HepG2 (cell line): Measurements from ENCODE around the gene SMARCA2. TPM values are rescaled to one million over a fixed set of nuclear protein-coding genes. Genes with fewer than 3 reads are reported as not detected.

Experiments used
- AGO2 ChIP-seq: fragments of 200-400 bp; formaldehyde crosslinking; optimal IDR thresholded peaks from 2 replicates; pipeline ENCODE3; 2017; ENCODE audit warnings: mild to moderate bottlenecking, low read depth, low read length, moderate library complexity
- CAMTA2 ChIP-seq: sonication (generic); formaldehyde crosslinking; IDR thresholded peaks from 2 replicates; pipeline ENCODE4 v1.4.0; 2020; ENCODE audit warnings: mild to moderate bottlenecking, missing genetic modification reagents, borderline replicate concordance
- ETV6 ChIP-seq: sonication (generic); formaldehyde crosslinking; conservative IDR thresholded peaks from 2 replicates; pipeline ENCODE4 v1.4.0; 2020; ENCODE audit warnings: missing genetic modification reagents
- HDAC6 ChIP-seq: fragments of 200-600 bp; sonication (generic); IDR thresholded peaks from 2 replicates; pipeline ENCODE4 v1.7.0; 2017; ENCODE audit warnings: mild to moderate bottlenecking, antibody characterized with exemption, low read length, low read depth
- KMT2A ChIP-seq: sonication (generic); formaldehyde crosslinking; IDR thresholded peaks from 2 replicates; pipeline ENCODE4 v1.4.0; 2020; ENCODE audit warnings: missing genetic modification reagents
- NCOA1 ChIP-seq: sonication (generic); formaldehyde crosslinking; IDR thresholded peaks from 2 replicates; pipeline ENCODE4 v1.9.0; 2021; ENCODE audit warnings: missing genetic modification reagents
- SALL1 ChIP-seq: sonication (generic); formaldehyde crosslinking; IDR thresholded peaks from 2 replicates; pipeline ENCODE4 v1.8.0; 2022; ENCODE audit warnings: mild to moderate bottlenecking, missing genetic modification reagents
- SRY ChIP-seq: sonication (generic); formaldehyde crosslinking; IDR thresholded peaks from 2 replicates; pipeline ENCODE4 v1.8.0; 2022; ENCODE audit warnings: mild to moderate bottlenecking, missing genetic modification reagents
- TAF1 ChIP-seq: sonication (generic); formaldehyde crosslinking; IDR thresholded peaks from 2 replicates; pipeline ENCODE4 v1.4.0; 2020; ENCODE audit warnings: missing genetic modification reagents
- ZKSCAN8 ChIP-seq: IDR thresholded peaks from 2 replicates; pipeline ENCODE4 v1.6.1; 2016; ENCODE audit warnings: borderline replicate concordance, missing genetic modification reagents, missing compliant biosample characterization
- ZNF230 ChIP-seq: sonication (generic); formaldehyde crosslinking; IDR thresholded peaks from 2 replicates; pipeline ENCODE4 v1.4.0; 2020; ENCODE audit warnings: mild to moderate bottlenecking, missing genetic modification reagents
- ZNF337 ChIP-seq: sonication (generic); formaldehyde crosslinking; IDR thresholded peaks from 2 replicates; pipeline ENCODE4 v1.5.1; 2020; ENCODE audit warnings: missing genetic modification reagents, low read depth, mild to moderate bottlenecking, borderline replicate concordance
- ZNF460 ChIP-seq: sonication (generic); formaldehyde crosslinking; IDR thresholded peaks from 2 replicates; pipeline ENCODE4 v1.5.1; 2020; ENCODE audit warnings: missing genetic modification reagents, mild to moderate bottlenecking, borderline replicate concordance
- ZNF766 ChIP-seq: sonication (generic); formaldehyde crosslinking; IDR thresholded peaks from 2 replicates; pipeline ENCODE4 v1.5.0; 2020; ENCODE audit warnings: missing genetic modification reagents, borderline replicate concordance
- ZNF792 ChIP-seq: IDR thresholded peaks from 2 replicates; pipeline ENCODE4 v1.6.1; 2016
- polyA plus RNA-seq, 8 experiments: library from polyadenylated mRNA; depleted of rRNA in 3 of 8; stranded (reverse) in 7 of 8; unstranded in 1 of 8; fragments of >200 nt; fragmentation: Illumina TruSeq in 4 of 8; extraction: Trizol in 4 of 8; gene quantifications; 2 replicates each; pipeline versions ENCODE4 v1.2.1 to v1.2.3, GENCODE V29; 2011 to 2016; ENCODE audit warnings: low read depth in 4 of 8, missing spikeins in 1 of 8, mixed read lengths in 1 of 8; ENCODE audit not compliant: insufficient read depth in 1 of 8
- total RNA-seq, 5 experiments: library from RNA; depleted of rRNA; stranded (reverse); fragments of >200 nt; fragmentation: Illumina TruSeq; extraction: Trizol; gene quantifications; 2 replicates each; pipeline ENCODE4 v1.2.3, GENCODE V29; 2016; ENCODE audit warnings: low read depth in 1 of 5
- TF ChIP-seq, protein P1 (sequence below): sonication (generic); formaldehyde crosslinking; IDR thresholded peaks from 2 replicates; pipeline ENCODE4 v1.8.0; 2022; ENCODE audit warnings: low read depth, missing genetic modification reagents
- TF ChIP-seq, protein P2 (sequence below): sonication (generic); formaldehyde crosslinking; IDR thresholded peaks from 2 replicates; pipeline ENCODE4 v1.4.0; 2020; ENCODE audit warnings: missing genetic modification reagents
- TF ChIP-seq, protein P3 (sequence below): sonication (generic); formaldehyde crosslinking; IDR thresholded peaks from 2 replicates; pipeline ENCODE4 v1.4.0; 2020; ENCODE audit warnings: missing genetic modification reagents
- TF ChIP-seq, protein P4 (sequence below): sonication (generic); formaldehyde crosslinking; IDR thresholded peaks from 2 replicates; pipeline ENCODE4 v1.5.0; 2020; ENCODE audit warnings: missing genetic modification reagents

SMARCA2 gene
- total and polyA plus RNA-seq, 2 of the 13 experiments (the other 11 are each of a cell fraction or from before 2014, with no cell fraction given), result 22.5 to 23.7 TPM

DNA sequence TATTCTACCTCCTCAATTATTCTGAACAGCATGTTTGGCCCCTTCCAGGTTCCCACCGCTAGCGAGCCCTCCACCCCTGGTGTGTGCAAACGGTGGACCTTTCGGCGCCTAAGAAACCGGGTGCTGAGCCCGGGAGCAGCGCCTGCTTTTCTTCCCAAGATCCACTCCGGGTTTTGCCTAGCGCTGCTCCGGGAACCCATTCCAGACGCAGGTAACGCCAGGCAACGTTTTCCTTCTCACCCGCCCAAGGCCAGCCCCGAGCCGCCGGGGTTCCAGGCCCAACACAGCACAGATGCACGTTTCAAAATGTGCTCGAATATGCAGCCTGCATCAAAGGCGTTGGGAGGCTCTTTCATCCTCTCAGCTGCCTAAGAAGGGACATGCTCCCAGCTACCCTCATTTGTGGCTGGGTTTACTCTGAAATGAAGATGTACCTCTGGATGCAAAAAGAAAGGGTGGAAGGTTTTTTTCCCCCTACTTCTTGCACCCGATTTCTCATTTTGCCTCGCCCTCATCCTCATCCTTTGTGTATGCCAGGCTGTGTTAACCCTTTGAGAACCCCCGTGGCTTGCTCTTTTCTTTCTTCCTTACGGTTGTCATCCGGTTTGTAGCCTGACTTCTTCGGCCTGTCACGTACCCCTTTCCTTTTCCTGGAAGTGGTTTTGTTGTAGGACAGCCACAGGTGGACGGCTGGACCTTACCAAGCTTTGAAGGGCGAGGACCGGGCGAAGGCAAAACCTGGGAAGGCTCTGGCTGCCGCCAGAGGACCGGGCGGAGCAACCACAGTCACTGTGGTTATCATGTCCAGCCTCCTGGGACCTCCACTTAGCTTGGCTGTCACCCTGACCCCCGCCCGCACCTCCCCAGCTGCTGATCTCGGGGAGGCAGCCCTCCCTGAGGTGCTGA, 226.9 kb downstream of the SMARCA2 start (continued):
- TF ChIP-seq, protein P1, sequence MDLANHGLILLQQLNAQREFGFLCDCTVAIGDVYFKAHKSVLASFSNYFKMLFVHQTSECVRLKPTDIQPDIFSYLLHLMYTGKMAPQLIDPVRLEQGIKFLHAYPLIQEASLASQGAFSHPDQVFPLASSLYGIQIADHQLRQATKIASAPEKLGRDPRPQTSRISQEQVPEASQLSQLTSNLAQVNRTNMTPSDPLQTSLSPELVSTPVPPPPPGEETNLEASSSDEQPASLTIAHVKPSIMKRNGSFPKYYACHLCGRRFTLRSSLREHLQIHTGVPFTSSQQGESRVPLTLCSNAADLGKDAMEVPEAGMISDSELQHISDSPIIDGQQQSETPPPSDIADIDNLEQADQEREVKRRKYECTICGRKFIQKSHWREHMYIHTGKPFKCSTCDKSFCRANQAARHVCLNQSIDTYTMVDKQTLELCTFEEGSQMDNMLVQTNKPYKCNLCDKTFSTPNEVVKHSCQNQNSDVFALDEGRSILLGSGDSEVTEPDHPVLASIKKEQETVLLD, result no peak
- TF ChIP-seq HDAC6 (no peak), CAMTA2 (CRISPR knock-in tag) (0 out of 2 replicates have a peak, but pooled peaks have one; percentile 31), ZNF460 (CRISPR knock-in tag) (no peak), KMT2A (CRISPR knock-in tag) (no peak), SRY (CRISPR knock-in tag) (0 out of 2 replicates have a peak, but pooled peaks have one; percentile 36), AGO2 (no peak), ZNF766 (CRISPR knock-in tag) (peak; percentile 69; the same call in 1 of the 2 replicates), ZNF337 (CRISPR knock-in tag) (no peak), ZNF230 (CRISPR knock-in tag) (0 out of 2 replicates have a peak, but pooled peaks have one; percentile 30), NCOA1 (CRISPR knock-in tag) (no peak), ETV6 (CRISPR knock-in tag) (no peak; the same call in 1 of the 2 replicates), ZNF792 (CRISPR knock-in tag) (no peak), SALL1 (CRISPR knock-in tag) (peak; percentile 54; the same call in 1 of the 2 replicates), ZKSCAN8 (CRISPR knock-in tag) (0 out of 2 replicates have a peak, but pooled peaks have one; percentile 50), TAF1 (CRISPR knock-in tag) (no peak)
- TF ChIP-seq, protein P2, sequence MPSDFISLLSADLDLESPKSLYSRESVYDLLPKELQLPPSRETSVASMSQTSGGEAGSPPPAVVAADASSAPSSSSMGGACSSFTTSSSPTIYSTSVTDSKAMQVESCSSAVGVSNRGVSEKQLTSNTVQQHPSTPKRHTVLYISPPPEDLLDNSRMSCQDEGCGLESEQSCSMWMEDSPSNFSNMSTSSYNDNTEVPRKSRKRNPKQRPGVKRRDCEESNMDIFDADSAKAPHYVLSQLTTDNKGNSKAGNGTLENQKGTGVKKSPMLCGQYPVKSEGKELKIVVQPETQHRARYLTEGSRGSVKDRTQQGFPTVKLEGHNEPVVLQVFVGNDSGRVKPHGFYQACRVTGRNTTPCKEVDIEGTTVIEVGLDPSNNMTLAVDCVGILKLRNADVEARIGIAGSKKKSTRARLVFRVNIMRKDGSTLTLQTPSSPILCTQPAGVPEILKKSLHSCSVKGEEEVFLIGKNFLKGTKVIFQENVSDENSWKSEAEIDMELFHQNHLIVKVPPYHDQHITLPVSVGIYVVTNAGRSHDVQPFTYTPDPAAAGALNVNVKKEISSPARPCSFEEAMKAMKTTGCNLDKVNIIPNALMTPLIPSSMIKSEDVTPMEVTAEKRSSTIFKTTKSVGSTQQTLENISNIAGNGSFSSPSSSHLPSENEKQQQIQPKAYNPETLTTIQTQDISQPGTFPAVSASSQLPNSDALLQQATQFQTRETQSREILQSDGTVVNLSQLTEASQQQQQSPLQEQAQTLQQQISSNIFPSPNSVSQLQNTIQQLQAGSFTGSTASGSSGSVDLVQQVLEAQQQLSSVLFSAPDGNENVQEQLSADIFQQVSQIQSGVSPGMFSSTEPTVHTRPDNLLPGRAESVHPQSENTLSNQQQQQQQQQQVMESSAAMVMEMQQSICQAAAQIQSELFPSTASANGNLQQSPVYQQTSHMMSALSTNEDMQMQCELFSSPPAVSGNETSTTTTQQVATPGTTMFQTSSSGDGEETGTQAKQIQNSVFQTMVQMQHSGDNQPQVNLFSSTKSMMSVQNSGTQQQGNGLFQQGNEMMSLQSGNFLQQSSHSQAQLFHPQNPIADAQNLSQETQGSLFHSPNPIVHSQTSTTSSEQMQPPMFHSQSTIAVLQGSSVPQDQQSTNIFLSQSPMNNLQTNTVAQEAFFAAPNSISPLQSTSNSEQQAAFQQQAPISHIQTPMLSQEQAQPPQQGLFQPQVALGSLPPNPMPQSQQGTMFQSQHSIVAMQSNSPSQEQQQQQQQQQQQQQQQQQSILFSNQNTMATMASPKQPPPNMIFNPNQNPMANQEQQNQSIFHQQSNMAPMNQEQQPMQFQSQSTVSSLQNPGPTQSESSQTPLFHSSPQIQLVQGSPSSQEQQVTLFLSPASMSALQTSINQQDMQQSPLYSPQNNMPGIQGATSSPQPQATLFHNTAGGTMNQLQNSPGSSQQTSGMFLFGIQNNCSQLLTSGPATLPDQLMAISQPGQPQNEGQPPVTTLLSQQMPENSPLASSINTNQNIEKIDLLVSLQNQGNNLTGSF (CRISPR knock-in tag), result no peak
- TF ChIP-seq, protein P3, sequence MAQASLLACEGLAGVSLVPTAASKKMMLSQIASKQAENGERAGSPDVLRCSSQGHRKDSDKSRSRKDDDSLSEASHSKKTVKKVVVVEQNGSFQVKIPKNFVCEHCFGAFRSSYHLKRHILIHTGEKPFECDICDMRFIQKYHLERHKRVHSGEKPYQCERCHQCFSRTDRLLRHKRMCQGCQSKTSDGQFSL (CRISPR knock-in tag), result 0 out of 2 replicates have a peak, but pooled peaks have one; percentile 17
- TF ChIP-seq, protein P4, sequence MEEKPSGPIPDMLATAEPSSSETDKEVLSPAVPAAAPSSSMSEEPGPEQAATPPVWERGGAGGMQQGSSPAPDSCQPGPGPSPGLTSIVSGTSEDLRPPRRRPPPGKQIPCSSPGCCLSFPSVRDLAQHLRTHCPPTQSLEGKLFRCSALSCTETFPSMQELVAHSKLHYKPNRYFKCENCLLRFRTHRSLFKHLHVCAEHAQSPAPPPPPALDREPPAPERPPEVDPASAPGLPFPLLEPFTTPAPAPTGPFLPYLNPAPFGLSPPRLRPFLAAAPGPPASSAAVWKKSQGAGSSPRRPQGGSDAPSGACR, result no peak
